ENCODE data around the gene TRIP12.
"Not testable (repeated sequence)": the region's sequence is repeated elsewhere in the genome, so short reads cannot be mapped to it uniquely, and the experiment has no call there.

The TRIP12 gene

DNA sequence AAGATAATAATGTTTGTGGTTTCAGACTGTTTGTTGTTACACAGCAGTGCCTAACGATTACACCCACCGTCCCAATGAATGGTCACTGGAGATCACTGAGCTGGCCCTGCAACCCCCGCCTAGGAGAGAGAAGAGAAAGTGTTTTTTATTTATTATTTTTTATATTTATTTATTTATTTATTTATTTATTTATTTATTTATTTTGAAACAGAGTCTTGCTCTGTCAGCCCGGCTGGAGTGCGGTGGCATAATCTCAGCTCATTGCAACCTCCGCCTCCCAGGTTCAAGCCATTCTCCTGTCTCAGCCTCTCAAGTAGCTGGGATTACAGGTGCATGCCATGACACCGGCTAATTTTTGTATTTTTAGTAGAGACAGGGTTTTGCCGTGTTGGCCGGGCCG, 164.3 kb downstream of the TRIP12 start:
- not testable (repeated sequence) for DNase-seq

DNA sequence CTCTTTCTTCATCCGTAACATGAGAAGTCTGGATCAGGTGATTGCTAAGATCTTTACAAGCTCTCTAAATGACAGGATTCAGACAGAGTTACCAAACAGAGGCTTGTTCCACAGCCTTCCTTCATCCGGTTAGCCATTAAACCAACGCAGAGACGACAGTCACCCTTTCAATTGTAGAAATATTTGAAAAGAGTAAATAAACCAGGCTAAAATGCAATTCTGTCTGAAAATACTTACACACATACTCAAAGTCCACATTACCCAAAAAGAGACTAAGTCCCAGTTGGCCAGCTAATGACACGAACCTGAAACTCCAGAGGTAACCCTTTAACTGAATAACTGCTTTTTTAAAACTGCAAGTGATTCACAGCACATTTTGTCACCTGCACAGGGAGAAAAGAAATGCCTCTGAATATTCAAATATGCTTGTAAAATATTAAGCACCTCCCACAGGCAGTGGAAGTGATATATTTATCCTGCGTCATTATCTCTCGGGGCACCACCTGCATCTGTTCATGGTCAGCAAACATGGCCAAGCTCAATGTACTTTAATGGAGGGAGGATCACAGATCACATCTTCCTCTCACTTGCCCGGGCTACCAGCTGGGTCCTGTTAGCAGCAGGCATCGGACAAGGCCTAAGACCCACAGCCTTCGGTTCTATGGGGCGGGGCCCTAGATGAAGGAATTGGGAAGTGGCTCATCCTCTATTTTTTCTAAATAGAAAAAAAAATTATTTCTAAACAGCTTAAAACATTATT, 168.7 kb downstream of the TRIP12 start:
- DNase-seq, result no peak

DNA sequence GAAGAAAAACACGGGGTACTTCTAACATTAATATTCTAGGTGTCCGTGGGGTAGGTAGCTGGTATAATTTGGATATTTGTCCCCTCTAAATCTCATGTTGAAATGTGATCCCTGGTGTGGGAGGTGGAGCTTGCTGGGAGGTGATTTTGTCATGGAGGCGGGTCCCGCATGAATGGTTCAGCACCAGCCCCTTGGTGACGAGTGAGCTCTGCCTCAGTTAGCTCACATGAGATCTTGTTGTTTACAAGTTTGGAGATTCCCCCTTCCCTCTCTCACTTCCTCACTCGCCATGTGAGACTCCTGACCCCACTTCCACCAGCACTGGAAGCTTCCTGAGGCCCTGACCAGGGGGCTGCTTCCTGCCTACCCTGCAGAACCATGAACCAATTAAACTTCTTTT, 172.0 kb downstream of the TRIP12 start:
- peak; percentile 5 to 50 (median 37) for DNase-seq

DNA sequence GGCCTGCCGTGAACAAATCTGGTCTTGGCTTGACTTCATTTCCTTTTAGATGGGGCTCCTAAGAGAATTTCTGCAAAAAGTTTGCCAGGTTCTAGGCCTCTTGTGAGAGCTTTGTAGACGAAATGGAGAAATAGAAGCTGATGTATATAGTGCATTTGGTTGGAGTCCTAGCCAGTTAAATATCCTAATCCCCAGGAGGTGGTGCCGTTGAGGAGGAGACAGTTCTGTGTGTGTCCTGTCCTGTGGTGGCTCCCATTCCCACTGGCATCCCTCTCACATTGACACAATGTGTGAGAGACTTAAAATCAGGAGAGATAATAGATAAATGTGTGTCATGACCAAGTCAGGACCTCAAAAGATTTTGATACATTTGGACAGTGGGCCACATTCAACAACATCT, 172.9 kb downstream of the TRIP12 start:
- no peak for DNase-seq

DNA sequence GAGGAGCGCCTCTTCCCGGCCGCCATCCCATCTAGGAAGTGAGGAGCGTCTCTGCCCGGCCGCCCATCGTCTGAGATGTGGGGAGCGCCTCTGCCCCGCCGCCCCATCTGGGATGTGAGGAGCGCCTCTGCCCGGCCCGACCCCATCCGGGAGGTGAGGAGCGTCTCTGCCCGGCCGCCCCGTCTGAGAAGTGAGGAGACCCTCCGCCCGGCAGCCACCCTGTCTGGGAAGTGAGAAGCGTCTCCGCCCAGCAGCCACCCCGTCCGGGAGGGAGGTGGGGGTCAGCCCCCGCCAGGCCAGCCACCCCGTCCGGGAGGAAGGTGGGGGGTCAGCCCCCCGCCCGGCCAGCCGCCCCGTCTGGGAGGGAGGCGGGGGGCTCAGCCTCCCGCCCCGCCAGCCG, 179.1 kb downstream of the TRIP12 start:
- not testable (repeated sequence) for DNase-seq

DNA sequence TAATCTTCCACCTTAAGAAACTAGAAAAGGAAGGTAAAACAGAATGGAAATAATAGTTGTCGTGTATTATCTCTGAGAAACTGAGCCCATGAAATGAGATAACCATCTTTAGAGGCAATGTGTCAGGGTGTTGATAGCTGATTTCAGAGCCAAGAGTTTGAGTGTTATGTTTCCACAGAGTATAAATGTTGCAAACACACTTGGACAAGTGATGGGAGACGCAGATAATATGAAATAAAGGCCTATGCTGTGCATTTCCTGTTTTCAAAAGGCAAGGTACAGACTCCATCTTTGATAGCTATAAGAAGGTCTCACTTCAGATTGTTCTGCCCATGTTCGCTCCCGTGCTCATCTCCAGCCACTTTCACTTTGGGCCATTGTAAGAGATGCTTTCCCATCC, 181.5 kb downstream of the TRIP12 start:
- no peak for DNase-seq

DNA sequence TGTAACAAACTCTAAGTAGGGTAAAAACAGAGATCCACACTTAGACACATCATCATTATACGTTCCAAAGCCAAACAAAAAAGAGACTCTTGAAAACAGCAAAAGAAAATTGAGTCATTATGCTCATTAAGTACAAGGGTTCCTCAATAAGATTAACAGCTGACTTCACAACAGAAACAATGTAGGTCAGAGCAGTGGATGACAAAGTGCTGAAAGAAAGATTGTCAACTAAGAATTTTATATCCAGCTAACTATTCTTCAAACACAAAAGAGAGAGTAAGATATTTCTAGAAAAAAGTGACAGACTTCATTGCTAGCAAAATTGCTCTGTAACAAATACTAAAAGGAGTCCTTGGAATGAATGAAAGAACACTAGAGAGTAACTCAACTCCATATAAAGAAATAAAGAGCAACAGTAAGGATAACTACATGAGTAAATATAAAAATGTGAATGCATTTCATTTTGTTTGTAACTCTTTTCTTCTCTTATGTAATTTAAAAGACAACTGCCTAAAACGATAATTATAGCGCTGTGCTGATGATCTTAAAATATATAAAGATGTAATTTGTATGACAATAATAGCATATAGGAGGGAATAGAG, 183.7 kb downstream of the TRIP12 start:
- no peak for DNase-seq

DNA sequence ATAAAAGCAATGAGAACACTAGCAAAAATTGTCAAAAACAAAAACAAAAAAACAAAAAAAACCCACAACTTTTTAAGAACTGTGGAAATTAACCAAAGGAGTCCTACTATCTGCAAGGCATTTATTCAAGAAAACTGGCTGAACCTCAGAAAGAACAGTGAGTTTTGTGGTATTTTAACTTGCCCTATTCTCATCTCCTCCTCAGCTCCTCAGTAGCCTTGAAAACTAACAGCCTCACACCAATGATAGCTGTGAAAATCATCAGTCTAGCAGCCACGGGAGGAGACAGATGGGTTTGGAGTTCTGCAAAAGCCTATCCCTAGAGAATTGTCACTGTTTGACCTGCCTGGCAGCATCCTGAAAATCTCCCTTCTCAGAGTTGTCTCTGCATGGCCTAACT, 187.4 kb downstream of the TRIP12 start:
- no peak for DNase-seq

DNA sequence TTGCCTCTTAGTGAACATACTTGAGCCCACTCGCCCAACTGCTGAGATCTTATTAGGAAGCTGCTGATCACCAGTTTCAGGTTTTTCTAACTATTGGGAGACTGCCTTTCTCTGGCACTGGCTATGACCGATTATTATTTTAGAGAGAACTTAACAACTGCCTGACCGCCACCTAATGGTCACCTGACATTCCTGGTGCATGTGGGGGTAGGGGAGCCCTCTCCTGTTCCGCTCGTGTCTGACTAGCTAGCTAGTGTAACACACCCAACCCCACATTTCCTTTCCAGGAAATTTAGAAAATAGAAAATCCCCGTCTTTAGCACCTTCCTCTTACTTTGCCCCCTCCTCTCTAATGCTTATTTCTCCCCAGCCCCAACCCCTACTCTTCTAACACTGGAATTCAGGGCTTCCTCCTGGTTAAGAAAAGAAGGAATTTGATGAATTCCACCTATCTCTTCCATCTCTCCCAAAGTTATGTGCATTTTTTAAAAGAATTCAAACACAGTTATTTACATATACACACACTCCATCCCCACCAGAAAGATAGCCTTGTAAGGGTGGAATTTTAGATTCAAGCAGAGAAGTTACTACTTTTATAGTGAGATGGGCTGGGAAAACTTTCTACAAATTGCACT, 188.1 kb downstream of the TRIP12 start:
- no peak for DNase-seq

DNA sequence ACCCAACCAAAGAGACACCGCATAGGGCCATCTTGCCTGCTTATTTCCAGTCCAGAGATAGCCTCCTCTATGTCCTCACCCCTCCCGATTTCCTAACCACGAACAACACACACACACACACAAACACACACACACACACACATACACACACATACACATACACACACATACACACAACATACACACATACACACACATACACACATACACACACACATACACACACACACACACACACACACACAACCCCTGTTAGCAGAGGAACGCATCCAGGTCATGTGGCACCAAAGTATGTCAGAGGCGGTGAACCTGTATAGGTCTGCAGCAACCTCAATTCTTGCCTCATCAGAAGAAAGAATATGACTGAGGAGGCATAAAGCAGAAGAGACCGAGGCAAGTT, 188.9 kb downstream of the TRIP12 start:
- DNase-seq, result no peak

DNA sequence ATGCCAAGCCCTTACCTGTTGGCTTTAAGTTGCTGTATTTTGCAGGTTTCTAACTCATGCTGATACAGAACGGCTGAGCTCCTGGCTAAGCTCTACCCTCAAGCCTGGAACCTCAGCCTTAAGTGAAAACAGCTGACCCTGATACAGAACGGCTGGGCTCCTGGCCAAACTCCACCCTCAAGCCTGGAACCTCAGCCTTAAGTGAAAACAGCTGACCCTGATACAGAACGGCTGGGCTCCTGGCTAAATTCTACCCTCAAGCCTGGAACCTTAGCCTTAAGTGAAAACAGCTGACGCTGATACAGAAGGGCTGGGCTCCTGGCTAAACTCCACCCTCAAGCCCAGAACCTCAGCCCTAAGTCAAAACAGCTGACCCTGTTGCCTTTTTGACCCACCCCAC, 189.9 kb downstream of the TRIP12 start:
- DNase-seq, result no peak

DNA sequence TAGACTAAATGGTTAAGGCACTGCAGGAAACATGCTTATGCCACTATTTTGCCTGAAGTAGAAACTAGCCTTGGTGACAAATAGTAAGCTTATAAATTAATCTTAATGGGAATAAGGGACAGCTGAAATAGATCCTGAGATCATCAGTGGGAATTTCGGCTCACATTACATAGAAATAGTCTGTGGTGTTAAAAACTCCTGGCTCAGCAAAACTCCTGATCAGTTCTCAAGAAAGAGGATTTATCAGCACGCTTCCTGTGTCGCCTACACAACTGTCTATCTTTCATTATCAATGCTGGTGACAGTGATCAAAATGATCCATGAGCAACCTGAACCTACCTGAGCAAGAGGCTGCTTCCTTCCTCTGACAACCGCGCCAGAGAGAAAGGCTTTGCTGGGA, 190.4 kb downstream of the TRIP12 start:
- DNase-seq, result no peak

DNA sequence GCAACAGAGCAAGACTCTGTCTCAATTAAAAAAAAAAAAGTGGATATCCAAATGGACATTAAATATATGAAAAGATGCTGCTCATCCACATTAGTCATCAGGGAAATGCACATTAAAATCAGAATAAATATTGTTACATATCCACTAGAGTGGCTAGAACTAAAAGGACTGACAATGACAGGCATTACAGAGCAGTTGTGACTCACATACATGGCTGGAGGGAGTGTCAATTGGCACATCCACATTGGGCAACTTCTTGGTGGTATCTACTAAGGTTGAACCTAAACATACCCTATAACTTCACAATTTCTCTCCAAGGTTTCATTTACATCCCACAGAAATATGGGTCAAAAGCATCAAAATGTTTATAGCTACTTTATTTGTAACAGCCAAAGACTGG, 193.4 kb downstream of the TRIP12 start:
- DNase-seq, result no peak

DNA sequence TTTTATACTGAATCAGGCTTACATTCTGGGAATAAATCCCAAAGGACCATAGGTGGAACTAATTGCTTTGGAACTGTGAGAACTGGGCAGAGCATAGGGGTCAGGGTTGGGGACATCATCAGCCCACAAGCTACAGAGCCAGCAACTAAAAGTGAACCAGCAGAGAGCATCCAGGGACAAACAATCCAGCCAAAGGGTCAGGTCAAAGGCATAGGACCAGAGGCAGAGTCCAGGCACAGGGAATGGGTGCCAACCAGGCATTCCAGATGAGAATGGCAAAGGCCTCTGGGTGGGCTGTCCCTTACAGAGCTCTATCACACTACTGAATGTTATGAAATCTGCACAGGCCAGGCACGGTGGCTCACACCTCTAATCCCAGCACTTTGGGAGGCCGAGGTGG, 195.2 kb downstream of the TRIP12 start:
- DNase-seq, result no peak

DNA sequence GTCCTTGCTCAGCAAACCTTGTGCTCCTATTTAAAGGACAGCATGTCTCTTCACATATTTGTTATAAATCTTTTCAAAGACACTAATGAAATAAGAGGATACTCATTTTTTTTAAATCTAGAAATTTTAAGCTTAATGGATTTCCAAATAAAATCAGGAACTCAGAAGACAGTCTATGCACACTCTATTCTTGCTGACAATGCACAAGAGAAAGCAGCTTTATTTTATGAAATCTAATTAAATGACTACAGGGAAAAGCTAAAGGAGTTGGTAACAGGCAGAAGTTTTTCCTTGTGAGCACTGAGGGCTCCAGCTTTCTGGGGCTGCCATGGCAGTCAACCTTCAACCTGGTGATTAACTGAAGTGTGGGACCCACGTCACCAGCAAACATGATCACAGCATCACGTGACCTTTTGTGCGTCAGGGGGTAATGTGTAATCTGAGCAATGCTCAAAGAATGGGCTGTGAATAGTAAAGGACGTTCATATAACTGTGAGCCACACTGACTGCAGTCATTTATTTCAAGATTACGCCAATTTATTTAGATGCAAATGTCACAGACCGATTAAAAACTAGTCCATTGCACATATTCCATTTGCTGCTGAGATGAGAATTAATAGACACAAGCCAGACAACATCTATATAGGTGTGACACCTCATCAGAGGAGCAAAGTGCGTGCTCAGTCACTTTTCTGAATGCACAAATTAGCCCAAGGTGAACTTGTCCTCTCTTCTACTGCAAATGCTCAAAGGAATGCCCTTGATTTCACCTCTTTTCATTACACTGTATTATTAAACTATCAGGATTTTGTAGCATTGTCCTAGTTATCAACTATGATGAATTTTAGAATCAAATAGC, 195.9 kb downstream of the TRIP12 start:
- DNase-seq, result no peak

DNA sequence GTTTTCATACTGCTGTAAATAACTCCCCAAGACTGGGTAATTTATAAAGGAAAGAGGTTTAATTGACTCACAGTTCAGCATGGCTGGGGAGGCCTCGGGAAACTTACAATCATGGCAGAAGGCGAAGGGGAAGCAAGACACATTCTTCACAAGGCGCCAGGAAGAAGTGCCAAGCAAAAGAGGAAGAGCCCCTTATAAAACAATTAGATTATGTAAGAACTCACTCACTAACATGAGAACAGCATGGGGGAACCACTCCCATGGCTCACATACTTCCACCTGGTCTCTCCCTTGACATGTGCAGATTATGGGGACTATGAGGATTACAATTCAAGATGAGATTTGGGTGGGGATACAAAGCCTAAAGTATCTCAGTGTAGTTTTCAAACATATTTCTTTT, 198.6 kb downstream of the TRIP12 start:
- DNase-seq, result peak in 3 of 4 experiments; percentile 26 to 40 (median 40)

DNA sequence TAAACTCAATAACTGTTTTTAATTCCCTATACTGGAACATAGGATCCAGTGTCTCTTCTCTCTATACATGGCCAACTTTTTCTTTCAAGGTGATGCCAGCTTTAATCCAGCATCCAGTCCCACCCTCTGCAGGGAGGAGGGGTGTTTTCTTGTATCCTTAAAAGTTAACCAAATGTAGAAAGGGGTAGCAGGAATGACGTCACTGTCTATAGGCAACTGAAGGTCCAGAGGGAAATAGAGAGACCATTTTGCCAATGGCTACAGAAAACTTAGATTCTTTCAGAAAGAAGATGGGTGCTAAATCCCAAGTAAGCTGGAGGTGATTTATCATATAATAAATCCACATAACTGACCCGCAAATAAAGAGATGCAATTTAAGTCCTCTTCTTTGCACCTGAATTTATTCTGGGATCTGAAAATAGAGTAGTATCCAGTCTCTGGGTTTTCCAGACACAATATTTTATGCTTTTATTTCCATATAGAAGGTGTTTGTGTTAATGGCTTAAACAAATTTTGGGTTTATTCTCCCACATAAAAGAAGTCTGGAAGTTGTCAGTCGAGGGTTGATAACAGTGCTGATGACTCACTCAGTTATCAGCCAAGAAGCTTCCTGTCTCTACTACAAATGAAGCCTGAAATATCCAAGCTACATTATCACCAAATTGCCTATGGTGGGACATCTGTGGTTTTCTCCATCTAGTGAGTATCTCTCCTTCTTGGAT, 201.7 kb downstream of the TRIP12 start:
- DNase-seq, result no peak

DNA sequence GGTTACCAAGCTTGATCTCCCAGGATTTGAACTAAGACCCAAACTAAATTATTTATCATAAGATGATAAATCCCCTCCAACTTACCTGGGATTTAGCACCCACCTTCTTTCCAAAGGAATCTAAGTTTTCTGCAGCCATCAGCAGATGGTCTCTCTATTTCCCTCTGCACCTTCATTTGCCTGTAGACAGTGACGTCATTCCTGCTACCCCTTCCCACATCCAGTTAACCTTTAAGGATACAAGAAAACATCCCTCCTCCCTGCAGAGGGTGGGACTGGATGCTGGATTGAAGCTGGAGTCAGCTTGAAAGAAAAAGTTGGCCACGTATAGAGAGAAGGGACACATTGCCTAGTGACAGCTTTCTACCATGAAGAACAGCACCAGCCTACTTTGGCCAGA, 203.8 kb downstream of the TRIP12 start:
- no peak for DNase-seq

DNA sequence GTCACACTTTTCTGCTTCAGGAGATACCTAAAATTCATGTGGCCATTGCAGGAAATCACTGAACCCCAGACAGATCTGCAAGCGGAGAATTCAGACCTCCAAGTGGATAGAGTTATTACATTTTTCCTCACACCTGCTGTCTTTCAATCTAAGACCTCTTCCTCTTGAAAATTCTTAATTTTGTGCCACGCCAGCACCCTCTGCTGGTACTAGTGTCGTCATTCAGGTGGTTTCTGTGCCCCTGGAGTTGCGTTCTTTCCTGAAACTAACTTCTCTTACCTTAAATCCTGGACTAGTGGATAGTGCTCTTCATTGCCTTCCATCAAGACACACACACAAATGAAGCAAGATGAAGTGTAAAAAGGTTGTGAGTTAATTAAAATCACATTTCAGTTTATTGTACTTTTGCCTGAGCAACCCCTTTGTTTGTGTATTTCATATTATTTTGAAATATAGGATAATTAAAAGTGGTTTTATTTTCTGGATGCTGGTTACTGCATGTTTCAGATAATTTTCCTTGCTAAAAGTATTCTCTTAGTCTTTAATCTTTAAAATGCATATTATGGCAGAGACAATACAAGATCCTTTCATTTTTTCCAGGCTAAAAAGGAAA, 205.8 kb downstream of the TRIP12 start:
- peak in 2 of 4 experiments; percentile 17 to 21 for DNase-seq

DNA sequence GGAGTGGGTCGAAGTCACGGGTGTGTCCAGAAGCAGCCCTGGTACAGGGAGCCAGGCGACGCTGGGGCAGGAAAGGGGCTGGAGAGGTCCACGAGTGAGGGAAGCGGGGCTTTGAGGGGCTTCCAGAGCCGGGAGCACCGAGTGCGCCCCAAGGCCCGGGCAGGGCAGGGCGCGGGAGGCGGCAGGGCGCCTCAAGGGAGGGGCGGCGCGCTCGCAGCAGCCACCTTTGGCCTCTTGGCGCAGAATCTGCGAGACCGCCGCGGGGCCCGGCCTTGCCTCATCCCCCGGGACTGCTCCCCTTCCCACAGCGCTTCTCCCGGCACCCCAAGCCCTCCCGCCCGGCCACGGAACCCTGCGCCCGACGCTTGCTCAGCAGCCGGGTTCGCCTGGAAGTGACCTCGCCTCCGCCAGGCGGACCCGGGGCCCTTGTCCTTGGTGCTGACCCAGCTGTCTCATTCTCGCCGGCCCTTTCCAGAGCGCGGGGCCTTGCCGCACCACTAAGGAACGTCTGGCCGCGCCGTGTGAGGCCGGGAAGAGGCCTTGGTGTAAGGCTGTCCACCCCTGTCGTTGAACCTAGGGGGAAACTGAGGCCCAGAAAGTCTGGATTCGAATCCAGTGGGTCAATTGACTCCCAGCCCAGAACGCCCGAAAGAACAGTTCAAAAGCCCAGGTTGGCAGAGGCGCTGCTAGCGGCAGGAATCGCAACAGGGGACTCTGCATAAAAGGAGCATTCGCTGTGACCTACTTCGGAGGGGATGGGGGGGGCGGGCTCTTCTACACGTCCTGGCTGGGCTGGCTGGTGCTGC, 206.9 kb downstream of the TRIP12 start:
- peak; percentile 53 to 81 (median 62) for DNase-seq

Measured in suppressor macrophage (primary cell).